ENCODE measurements around the gene MRPS9. TPM values are rescaled to one million over a fixed set of nuclear protein-coding genes. Genes with fewer than 3 reads are reported as not detected.

The MRPS9 gene
- polyA plus RNA-seq (2012; ENCODE audit: insufficient read depth, insufficient read length, low read depth): 16.4 TPM

DNA sequence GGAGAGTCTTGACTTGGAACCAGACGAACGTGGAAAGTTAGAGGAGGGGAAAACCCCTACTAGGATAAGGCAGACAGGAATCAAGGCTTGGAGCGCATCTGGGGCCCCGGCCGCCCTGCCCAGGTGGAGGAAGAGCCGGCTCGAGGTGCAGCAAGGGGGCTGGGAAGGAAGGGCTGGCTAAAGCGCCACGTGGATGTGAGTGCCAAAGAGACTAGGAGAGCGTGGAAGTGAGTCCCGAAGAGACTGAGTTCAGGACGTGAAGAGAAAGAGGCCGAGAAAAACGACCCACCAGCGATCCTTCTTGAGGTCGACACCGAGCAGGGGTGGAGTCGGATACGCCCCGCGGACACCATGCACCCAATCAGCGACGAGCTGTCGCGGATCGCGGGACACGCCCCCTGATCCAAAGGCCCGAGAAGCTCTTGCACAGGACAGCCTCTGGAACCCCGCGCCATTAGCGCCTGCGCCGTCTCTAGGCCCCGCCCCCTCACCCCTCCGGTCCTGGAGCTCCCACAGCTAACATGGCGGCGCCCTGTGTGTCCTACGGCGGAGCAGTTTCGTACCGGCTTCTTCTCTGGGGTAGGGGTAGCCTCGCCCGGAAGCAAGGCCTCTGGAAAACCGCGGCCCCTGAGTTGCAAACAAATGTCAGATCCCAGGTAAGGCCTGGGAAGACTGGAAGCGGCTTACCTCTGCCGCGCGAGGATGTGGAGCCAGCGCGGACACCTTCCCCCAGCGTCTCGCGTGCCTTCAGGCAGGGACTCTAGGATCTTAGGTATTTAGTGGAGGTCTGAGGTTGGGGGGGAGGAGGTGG lies at the start of gene MRPS9:
TSS of gene MRPS9 (plus strand) at position 498 of the 811 bp plus-strand sequence. CDS start at position 522, 24 bp downstream.
- H3K4me1 ChIP-seq: no peaks in the 10 kb centered on the region
- peak within 1 kb of the TSS; percentile 91 for H3K4me3 ChIP-seq (ENCODE audit: low read depth, low read length)
- no peaks in the 10 kb centered on the region for H3K36me3 ChIP-seq
- no peaks in the 10 kb centered on the region for H3K9me3 ChIP-seq
- H3K27me3 ChIP-seq: no peaks in the 10 kb centered on the region
- DNase-seq: peak; percentile 94
- TF ChIP-seq, protein P1, sequence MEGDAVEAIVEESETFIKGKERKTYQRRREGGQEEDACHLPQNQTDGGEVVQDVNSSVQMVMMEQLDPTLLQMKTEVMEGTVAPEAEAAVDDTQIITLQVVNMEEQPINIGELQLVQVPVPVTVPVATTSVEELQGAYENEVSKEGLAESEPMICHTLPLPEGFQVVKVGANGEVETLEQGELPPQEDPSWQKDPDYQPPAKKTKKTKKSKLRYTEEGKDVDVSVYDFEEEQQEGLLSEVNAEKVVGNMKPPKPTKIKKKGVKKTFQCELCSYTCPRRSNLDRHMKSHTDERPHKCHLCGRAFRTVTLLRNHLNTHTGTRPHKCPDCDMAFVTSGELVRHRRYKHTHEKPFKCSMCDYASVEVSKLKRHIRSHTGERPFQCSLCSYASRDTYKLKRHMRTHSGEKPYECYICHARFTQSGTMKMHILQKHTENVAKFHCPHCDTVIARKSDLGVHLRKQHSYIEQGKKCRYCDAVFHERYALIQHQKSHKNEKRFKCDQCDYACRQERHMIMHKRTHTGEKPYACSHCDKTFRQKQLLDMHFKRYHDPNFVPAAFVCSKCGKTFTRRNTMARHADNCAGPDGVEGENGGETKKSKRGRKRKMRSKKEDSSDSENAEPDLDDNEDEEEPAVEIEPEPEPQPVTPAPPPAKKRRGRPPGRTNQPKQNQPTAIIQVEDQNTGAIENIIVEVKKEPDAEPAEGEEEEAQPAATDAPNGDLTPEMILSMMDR (IDR thresholded peaks at IDR 0.05; ENCODE audit: low read depth, low read length): no peak

DNA sequence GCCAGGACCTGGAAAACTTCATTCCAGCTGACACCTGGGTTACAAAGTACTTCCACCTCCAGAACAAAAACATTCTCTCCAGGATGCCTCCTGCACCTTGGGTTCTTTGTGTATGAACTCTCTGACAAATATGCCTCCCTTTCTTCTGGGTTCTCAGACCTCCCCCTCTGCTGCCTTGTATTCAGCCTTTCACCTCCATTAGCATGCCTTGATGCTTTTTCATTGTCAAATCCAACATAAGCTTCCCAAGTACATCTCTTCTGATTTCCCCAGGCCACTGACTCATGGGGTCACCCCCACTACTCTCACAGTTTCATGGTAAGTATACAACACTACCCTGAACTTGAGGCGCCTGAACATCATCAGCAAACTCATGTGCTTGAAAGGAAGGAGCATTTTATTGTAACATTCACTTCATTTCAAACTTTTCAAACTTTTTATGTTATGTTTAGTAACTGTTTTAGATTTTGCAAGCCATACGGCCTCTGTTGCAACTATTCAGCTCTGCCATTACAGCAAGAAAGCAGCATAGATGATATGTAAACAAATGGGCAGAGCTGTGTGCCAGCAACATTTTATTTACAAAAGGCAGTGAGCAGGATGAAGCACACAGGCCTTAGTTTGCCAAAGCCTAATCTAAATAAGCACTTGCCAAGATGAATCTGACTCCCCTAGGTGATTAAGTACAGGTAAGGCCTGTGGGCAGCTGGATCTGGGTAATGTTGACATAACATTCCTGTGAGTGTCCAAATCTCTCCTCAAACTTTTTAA lies 32.5 kb upstream of the MRPS9 start:
- no peaks in the 10 kb centered on the region for H3K9me3 ChIP-seq
- no peaks in the 10 kb centered on the region for H3K36me3 ChIP-seq
- H3K4me1 ChIP-seq: no peaks in the 10 kb centered on the region
- DNase-seq: no peak
- H3K27me3 ChIP-seq: no peaks in the 10 kb centered on the region
- TF ChIP-seq, protein P1 (IDR thresholded peaks at IDR 0.05; ENCODE audit: low read depth, low read length): no peak
- no peak overlapping the region for H3K4me3 ChIP-seq (ENCODE audit: low read depth, low read length)

DNA sequence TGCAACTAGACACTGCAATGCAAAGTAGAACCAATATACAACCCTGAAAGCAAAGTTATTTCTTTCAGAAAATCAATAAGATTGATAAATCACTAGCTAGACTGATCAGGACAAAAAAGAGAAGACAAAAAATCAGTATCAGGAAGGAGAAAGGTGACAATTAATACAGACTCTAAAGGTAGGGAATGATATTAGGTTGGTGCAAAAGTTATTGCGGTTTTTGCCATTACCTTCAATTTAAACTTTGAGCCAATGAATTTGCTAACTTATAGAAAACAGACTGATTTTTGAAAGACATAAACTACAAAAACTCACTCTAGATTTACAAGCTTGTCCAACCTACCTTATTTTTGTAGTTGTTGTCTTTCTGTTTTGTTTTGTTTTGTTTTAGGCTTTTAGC lies 30.5 kb upstream of the MRPS9 start:
- DNase-seq: no peak
- no peaks in the 10 kb centered on the region for H3K36me3 ChIP-seq
- no peak overlapping the region for H3K4me3 ChIP-seq (ENCODE audit: low read depth, low read length)
- H3K27me3 ChIP-seq: no peaks in the 10 kb centered on the region
- TF ChIP-seq, protein P1 (IDR thresholded peaks at IDR 0.05; ENCODE audit: low read depth, low read length): no peak
- H3K4me1 ChIP-seq: no peaks in the 10 kb centered on the region
- no peaks in the 10 kb centered on the region for H3K9me3 ChIP-seq

DNA sequence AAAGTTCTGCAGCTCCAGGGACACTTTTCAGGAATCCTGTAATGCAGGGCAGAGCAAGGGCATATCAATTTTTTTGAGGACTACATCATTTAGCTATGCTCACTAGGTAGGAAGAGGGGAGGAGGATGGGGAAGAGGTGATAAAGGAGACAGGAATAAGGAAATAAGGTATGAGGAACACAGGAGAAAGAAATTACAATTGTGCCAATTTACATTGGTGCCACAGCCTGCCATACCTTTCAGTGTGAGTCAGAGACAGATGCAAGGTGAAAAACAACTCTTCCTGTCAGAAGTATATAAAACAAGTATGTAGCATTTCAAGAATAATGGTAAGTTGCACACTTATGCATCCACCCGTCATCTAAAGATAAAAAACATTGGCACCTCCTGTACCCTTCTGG lies 5.4 kb upstream of the MRPS9 start:
- no peak for DNase-seq
- Histone ChIP-seq H3K4me1 (no peaks in the 10 kb centered on the region), H3K27me3 (no peaks in the 10 kb centered on the region), H3K9me3 (no peaks in the 10 kb centered on the region), H3K36me3 (no peaks in the 10 kb centered on the region), H3K4me3 (ENCODE audit: low read depth, low read length) (no peak overlapping the region)
- TF ChIP-seq, protein P1 (IDR thresholded peaks at IDR 0.05; ENCODE audit: low read depth, low read length): no peak

DNA sequence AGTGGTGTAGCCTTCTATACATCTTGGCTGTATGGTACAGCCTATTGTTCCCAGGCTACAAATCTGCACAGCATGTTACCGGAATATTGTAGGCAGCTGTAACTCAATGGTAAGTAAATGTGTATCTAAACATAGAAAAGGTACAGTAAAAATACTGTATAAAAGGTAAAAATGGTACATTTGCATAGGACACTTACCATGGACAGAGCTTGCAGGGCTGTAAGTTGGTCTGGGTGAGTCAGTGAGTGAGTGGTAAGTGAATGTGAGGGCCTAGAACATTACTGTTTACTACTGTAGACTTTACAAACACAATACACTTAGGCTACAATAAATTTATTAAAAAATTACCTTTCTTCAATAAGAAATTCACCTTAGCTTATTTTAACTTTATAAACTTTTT lies 3.7 kb upstream of the MRPS9 start:
- Histone ChIP-seq H3K4me3 (ENCODE audit: low read depth, low read length) (no peak overlapping the region), H3K36me3 (no peaks in the 10 kb centered on the region), H3K9me3 (no peaks in the 10 kb centered on the region), H3K27me3 (no peaks in the 10 kb centered on the region), H3K4me1 (no peaks in the 10 kb centered on the region)
- TF ChIP-seq, protein P1 (IDR thresholded peaks at IDR 0.05; ENCODE audit: low read depth, low read length): no peak
- DNase-seq: no peak
